SKM-1 (cell line): ENCODE measurements around the gene LSS.
"Not testable (repeated sequence)": the region's sequence is repeated elsewhere in the genome, so short reads cannot be mapped to it uniquely, and the experiment has no call there.

Experiments used
- DNase-seq: peaks from one replicate; lab custom pipeline; 2025; ENCODE audit not compliant: unreplicated experiment; lab: John Stamatoyannopoulos, UW

LSS gene

GRCh38 chr21:46141767-46142581, 86.6 kb downstream of the LSS start:
- no peak for DNase-seq

- not testable (repeated sequence) for DNase-seq
These were observed 88.1 kb downstream of the LSS start for GRCh38 chr21:46140352-46141003.

GRCh38 chr21:46139686-46140085, 88.9 kb downstream of the LSS start:
- DNase-seq, result no peak

- no peak for DNase-seq
These were observed 90.1 kb downstream of the LSS start for GRCh38 chr21:46138383-46138970.
